ENCODE results near the gene CCZ1. TPM values are rescaled to one million over a fixed set of nuclear protein-coding genes. Genes with fewer than 3 reads are reported as not detected.
"Not testable (repeated sequence)": the region's sequence is repeated elsewhere in the genome, so short reads cannot be mapped to it uniquely, and the experiment has no call there.

Gene CCZ1
- total RNA-seq, 2 donors from 2014 or later = 40.6 to 46.9 TPM

DNA sequence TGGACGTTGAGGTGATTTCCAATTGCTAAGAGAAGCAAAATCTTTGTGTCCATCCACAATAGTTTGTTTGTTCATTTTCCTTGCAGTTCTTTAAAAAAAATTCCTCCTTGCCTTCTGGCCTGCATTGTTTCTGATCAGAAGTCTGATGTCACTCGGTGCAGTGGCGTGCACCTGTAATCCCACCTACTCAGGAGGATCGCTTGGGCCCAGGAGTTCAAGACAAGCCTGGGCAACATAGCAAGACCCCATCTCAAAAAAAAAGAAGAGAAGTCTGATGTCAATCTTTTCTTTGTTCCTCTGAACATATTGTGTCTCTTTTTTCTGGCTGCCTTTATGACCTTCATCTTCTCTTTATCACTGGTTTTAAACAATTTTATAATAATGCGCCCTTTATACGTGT is 31.5 kb upstream of the CCZ1 start:
- H3K36me3 ChIP-seq = no peaks in the 10 kb centered on the region
- TF ChIP-seq POLR2AphosphoS5 (IDR thresholded peaks at IDR 0.05) = no peak
- no peak for TF ChIP-seq POLR2A (IDR thresholded peaks at IDR 0.05)
- TF ChIP-seq, protein P1, sequence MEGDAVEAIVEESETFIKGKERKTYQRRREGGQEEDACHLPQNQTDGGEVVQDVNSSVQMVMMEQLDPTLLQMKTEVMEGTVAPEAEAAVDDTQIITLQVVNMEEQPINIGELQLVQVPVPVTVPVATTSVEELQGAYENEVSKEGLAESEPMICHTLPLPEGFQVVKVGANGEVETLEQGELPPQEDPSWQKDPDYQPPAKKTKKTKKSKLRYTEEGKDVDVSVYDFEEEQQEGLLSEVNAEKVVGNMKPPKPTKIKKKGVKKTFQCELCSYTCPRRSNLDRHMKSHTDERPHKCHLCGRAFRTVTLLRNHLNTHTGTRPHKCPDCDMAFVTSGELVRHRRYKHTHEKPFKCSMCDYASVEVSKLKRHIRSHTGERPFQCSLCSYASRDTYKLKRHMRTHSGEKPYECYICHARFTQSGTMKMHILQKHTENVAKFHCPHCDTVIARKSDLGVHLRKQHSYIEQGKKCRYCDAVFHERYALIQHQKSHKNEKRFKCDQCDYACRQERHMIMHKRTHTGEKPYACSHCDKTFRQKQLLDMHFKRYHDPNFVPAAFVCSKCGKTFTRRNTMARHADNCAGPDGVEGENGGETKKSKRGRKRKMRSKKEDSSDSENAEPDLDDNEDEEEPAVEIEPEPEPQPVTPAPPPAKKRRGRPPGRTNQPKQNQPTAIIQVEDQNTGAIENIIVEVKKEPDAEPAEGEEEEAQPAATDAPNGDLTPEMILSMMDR (IDR thresholded peaks at IDR 0.05) = no peak
- 83% methylated on average over 6 of the region's 6 CpGs for WGBS
- no peak for DNase-seq (ENCODE audit: low spot score)
- intact Hi-C loops (cut with DNase I) = no loop called here
- H3K4me3 ChIP-seq = no peak overlapping the region
- H3K9me3 ChIP-seq = no peaks in the 10 kb centered on the region
- H3K27me3 ChIP-seq (replicated peaks; ENCODE audit: insufficient read depth) = no peaks in the 10 kb centered on the region
- H3K27ac ChIP-seq = no peak overlapping the region
- no peaks in the 10 kb centered on the region for H3K4me1 ChIP-seq (replicated peaks)

DNA sequence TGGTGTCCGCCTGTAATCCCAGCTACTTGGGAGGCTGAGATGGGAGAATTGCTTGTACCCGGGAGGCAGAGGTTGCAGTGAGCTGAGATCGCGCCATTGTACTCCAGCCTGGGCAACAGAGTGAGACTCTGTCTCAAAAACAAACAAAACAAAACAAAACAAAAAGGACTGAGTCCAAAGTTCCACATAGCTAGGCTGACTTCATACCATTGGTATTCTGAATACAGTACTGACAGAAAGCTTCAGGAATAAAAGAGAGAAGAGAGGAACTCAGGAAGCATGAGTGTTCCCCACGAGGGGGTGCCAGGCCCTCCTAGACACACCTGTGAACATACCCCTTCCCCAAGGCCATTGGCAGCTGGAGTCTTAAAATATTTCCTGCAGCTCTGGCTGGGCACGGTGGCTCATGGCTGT is 29.6 kb upstream of the CCZ1 start:
- WGBS = 74% methylated on average over 6 of the region's 6 CpGs
- not testable (repeated sequence) for DNase-seq (ENCODE audit: low spot score); H3K4me1 ChIP-seq (replicated peaks)

DNA sequence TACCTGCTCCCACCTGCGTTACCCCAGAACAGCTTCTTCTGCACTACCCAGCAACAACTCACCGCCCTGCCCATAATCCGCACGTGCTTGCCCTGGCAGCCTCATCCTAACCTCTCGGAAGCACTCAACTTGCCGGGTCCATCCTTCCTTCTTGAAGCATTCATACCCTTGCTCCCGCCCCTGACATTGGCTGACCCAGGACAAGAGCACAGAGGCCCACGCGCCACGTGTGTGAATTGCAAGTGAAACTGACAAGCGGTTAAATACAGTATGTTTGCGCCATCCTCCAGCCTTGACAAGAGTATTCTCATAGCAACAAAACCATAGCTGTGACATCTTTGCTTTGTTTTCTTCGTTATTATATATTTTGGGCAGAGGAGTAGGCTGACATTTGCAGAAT is 28.8 kb upstream of the CCZ1 start:
- WGBS = 90% methylated on average over 13 of the region's 13 CpGs
- H3K27ac ChIP-seq = no peak overlapping the region
- no peaks in the 10 kb centered on the region for H3K36me3 ChIP-seq
- intact Hi-C loops (cut with DNase I) = no loop called here
- no peak for TF ChIP-seq POLR2A (IDR thresholded peaks at IDR 0.05)
- no peaks in the 10 kb centered on the region for H3K9me3 ChIP-seq
- no peaks in the 10 kb centered on the region for H3K4me1 ChIP-seq (replicated peaks)
- no peaks in the 10 kb centered on the region for H3K27me3 ChIP-seq (replicated peaks; ENCODE audit: insufficient read depth)
- no peak for DNase-seq (ENCODE audit: low spot score)
- H3K4me3 ChIP-seq = no peak overlapping the region

More for the DNA sequence above, 29.6 kb upstream of the CCZ1 start:
- H3K9me3 ChIP-seq; intact Hi-C loops (cut with DNase I); H3K36me3 ChIP-seq; H3K27me3 ChIP-seq (replicated peaks; ENCODE audit: insufficient read depth); H3K27ac ChIP-seq; H3K4me3 ChIP-seq: not testable (repeated sequence)

DNA sequence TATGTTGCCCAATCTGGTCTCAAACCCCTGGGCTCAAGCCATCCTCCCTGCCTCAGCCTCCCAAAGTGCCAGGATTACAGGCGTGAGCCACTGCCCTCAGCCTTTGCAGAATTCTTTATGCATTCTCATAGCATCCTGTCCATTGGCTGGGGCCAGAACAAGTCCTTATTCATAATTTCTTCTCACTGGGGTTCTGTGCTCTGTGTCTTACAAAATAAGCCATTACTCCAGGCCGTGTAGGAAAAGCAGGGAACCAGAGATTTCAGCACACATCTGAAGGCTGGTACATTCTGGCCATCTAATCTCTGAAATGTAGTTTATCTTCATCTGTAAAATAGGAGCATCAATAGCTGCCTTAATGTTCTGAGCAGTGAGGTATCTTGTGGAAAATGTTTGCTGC is 28.2 kb upstream of the CCZ1 start:
- WGBS = 79% methylated on average over 2 of the region's 2 CpGs
- no peaks in the 10 kb centered on the region for H3K36me3 ChIP-seq
- no peak for DNase-seq (ENCODE audit: low spot score)
- H3K27ac ChIP-seq = no peak overlapping the region
- no peaks in the 10 kb centered on the region for H3K4me1 ChIP-seq (replicated peaks)
- TF ChIP-seq POLR2AphosphoS5 (IDR thresholded peaks at IDR 0.05) (no peak), POLR2A (IDR thresholded peaks at IDR 0.05) (no peak)
- TF ChIP-seq, protein P1 (IDR thresholded peaks at IDR 0.05) = no peak
- H3K27me3 ChIP-seq (replicated peaks; ENCODE audit: insufficient read depth) = no peaks in the 10 kb centered on the region
- H3K9me3 ChIP-seq = no peaks in the 10 kb centered on the region
- intact Hi-C loops (cut with DNase I) = no loop called here
- H3K4me3 ChIP-seq = no peak overlapping the region

DNA sequence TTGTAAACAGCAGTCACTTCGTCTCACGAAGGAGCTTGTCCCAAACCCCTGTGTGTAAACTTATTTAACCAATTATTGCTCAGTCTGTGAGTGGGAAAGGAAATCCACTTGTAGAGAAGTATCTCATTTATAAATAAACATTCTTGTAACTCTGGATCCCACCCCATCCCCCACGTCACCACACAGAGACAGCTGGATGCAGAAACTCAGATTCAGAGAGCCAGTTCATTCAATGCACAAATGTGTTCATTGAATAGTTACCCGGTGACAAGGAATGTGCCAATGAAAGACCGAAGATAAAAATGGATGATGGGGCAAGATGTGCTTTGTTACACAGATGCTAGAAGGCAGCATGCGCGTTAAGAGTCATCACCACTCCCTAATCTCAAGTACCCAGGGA is 26.2 kb upstream of the CCZ1 start:
- Histone ChIP-seq H3K9me3 (no peaks in the 10 kb centered on the region), H3K4me1 (replicated peaks) (no peaks in the 10 kb centered on the region), H3K27me3 (replicated peaks; ENCODE audit: insufficient read depth) (no peaks in the 10 kb centered on the region), H3K4me3 (no peak overlapping the region), H3K36me3 (no peaks in the 10 kb centered on the region), H3K27ac (no peak overlapping the region)
- 49% methylated on average over 7 of the region's 7 CpGs for WGBS
- intact Hi-C loops (cut with DNase I) = no loop called here
- DNase-seq (ENCODE audit: low spot score) = no peak
- TF ChIP-seq, protein P1 (IDR thresholded peaks at IDR 0.05) = no peak
- TF ChIP-seq POLR2A (IDR thresholded peaks at IDR 0.05) (no peak), POLR2AphosphoS5 (IDR thresholded peaks at IDR 0.05) (no peak)

DNA sequence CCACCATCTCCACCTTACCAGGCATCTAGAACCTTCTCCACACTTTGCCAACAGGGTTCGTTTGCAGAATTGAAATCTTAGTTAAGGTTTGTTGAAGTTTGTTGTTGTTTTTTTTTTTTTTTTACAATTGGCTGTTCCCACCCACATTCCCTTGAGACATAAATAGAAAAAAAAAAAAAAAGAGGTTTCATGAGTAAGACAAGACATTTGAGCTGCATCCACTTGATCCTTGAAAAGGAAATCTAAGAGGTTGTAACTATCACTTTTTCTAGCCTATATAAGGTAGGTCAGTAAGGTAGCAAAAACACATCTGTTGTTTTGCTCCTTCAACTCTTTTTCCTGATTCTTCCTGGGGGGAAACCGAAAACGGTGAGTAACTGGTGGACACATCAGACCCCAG is 18.9 kb upstream of the CCZ1 start:
- H3K27me3 ChIP-seq (replicated peaks; ENCODE audit: insufficient read depth); H3K36me3 ChIP-seq; intact Hi-C loops (cut with DNase I); H3K4me1 ChIP-seq (replicated peaks); H3K27ac ChIP-seq; DNase-seq (ENCODE audit: low spot score); H3K9me3 ChIP-seq; H3K4me3 ChIP-seq: not testable (repeated sequence)
- WGBS = 81% methylated on average over 3 of the region's 3 CpGs

DNA sequence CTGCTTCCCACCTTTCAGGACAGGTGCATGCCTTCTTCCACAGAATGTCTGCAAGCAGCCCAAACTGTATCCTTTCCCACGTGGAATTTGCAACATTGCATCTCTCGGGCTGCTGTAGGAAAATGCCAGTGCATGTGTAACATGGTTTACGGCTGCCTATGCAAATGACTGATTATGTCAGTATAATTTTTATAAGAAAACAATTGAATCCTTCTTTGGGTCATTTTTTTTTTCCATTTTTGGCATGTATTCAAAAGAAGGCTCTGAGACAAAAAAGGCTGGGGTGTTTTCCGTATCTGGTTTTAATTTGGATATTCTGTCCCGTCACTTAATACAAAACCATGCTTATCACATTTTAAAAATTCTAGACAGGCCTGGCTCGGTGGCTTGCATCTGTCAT is 18.4 kb upstream of the CCZ1 start:
- H3K9me3 ChIP-seq; H3K27me3 ChIP-seq (replicated peaks; ENCODE audit: insufficient read depth); H3K4me3 ChIP-seq; H3K36me3 ChIP-seq; H3K4me1 ChIP-seq (replicated peaks); H3K27ac ChIP-seq; DNase-seq (ENCODE audit: low spot score); intact Hi-C loops (cut with DNase I): not testable (repeated sequence)
- WGBS = 71% methylated on average over 6 of the region's 6 CpGs

DNA sequence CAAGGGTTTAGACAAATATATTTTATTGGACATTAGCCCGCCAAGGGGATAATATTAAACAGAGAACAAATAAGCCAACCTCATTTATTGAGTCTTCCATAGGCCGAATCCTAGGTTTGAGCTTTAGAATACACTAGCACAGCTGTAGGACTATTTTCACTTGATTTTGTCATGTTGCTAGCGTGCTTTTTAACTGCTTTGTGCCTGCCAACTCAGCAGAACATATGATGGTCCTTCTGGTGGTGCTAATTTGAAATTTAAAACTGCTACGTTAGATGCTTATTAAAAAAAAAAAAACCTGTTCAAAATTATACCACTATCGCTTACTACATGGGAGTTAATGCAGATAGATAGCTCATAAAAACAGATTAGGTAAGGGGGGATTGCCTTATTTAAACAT is 14.1 kb upstream of the CCZ1 start:
- 87% methylated on average over 5 of the region's 5 CpGs for WGBS

DNA sequence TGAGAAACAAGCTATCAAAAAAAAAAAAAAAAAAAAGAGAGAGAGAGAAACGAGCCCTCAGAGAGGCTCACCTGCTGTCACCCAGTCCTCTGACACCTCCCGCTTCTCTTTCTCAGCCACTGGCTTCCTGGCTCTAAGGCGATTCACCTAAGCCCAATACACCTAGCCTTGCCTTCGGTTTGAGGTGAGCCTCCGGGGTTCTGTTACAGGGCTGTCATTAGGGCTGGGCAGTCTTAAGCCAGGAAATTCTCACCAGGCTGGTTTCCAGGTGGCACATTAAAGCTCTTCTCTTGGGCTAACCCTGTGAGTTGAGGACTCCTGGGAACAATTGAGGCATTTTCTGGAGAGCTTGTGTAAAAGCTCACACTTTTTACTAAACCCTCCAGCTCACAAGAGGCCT is 10.5 kb upstream of the CCZ1 start:
- H3K27ac ChIP-seq; H3K4me3 ChIP-seq; H3K9me3 ChIP-seq; H3K36me3 ChIP-seq; H3K4me1 ChIP-seq (replicated peaks); intact Hi-C loops (cut with DNase I); DNase-seq (ENCODE audit: low spot score); H3K27me3 ChIP-seq (replicated peaks; ENCODE audit: insufficient read depth): not testable (repeated sequence)
- 53% methylated on average over 5 of the region's 5 CpGs for WGBS

More for the DNA sequence above, 14.1 kb upstream of the CCZ1 start:
- intact Hi-C loops (cut with DNase I); H3K4me3 ChIP-seq; H3K36me3 ChIP-seq; H3K9me3 ChIP-seq; H3K27ac ChIP-seq; DNase-seq (ENCODE audit: low spot score); H3K4me1 ChIP-seq (replicated peaks); H3K27me3 ChIP-seq (replicated peaks; ENCODE audit: insufficient read depth): not testable (repeated sequence)

DNA sequence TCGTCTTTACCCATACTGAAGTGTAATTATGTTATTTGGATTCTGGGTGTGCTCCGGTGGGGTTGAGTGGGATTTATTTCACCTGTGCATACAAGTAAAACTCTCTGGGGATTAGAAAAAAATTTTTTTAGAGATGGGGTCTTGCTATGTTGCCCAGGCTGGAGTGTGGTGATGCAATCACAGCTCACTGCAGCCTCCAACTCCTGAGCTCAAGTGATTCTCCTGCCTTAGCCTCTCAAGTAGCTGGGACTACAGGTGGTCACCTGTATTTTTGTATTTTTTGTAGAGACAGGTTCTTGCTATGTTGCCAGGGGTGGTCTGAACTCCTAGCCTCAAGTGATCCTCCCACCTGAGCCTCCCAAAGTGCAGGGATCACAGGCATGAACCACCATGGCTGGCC is 8.3 kb upstream of the CCZ1 start:
- H3K9me3 ChIP-seq; H3K27me3 ChIP-seq (replicated peaks; ENCODE audit: insufficient read depth); DNase-seq (ENCODE audit: low spot score); intact Hi-C loops (cut with DNase I); H3K4me1 ChIP-seq (replicated peaks); H3K4me3 ChIP-seq; H3K27ac ChIP-seq; H3K36me3 ChIP-seq: not testable (repeated sequence)
- 82% methylated on average over 2 of the region's 2 CpGs for WGBS
